K562 (cell line): ENCODE results near the gene ABCA1. TPM values are rescaled to one million over a fixed set of nuclear protein-coding genes. Genes with fewer than 3 reads are reported as not detected.

Source experiments
- ATAC-seq: fragments of 200-7000 bp; cut with Tn5 transposase; 3 replicates; pipeline ENCODE4 v1.9.1; 2020; ENCODE audit warnings: moderate library complexity
- BruUV-seq: library from RNA; stranded (reverse); fragments of 400-500 nt; replicated peaks from 2 replicates; lab custom pipeline; 2021; lab: Mats Ljungman, UMichigan
- CTCF ChIA-PET: fragments of 300-600 bp; formaldehyde crosslinking; extraction: SDS; loops from one replicate; lab custom pipeline; 2021; ENCODE audit warnings: low intra/inter-chr PET ratio; lab: Yijun Ruan, JAX
- POLR2A ChIA-PET: fragments of 300-600, 350-650 bp; sonication (Branson Sonifier 250); formaldehyde crosslinking; extraction: SDS; loops from one replicate; lab custom pipeline; 2021; ENCODE audit warnings: antibody characterized with exemption, inconsistent platforms; lab: Yijun Ruan, JAX
- DNase-seq, 4 experiments: peaks; one replicate each; pipeline versions ENCODE4 v3.0.0 to v3.0.0-alpha.2; 2011 to 2018; ENCODE audit warnings: low spot score in 3 of 4, mixed read lengths in 3 of 4; ENCODE audit errors: extremely low read depth in 1 of 4
- FAIRE-seq: peaks from 2 replicates; lab custom pipeline; 2011; peaks lifted over from hg19 to GRCh38; lab: Jason Lieb, UNC
- H2AFZ ChIP-seq: 2 replicates; pipeline ENCODE4 v1.6.0; 2011; ENCODE audit warnings: low read depth, low read length, control low read depth, inconsistent platforms
- H3K27ac ChIP-seq: fragments of 200-600 bp; 3 replicates; pipeline ENCODE4 v1.8.0; 2011; ENCODE audit warnings: low read depth, mild to moderate bottlenecking, control low read depth, inconsistent platforms, low read length, moderate library complexity, mixed read lengths; ENCODE audit errors: extremely low read depth
- H3K27me3 ChIP-seq, 2 experiments: fragments of 300-600 bp in 1 of 2; 2 replicates in 1 of 2; 3 replicates in 1 of 2; pipeline versions ENCODE4 v1.6.0 to v1.8.0; 2011; ENCODE audit warnings: inconsistent platforms in 2 of 2, low read length in 2 of 2, mild to moderate bottlenecking in 1 of 2, mixed read lengths in 1 of 2, moderate library complexity in 1 of 2; ENCODE audit not compliant: control insufficient read depth in 2 of 2, insufficient read depth in 2 of 2
- H3K36me3 ChIP-seq: fragments of 300-600 bp; 3 replicates; pipeline ENCODE4 v1.8.0; 2011; ENCODE audit warnings: mild to moderate bottlenecking, low read length, inconsistent platforms; ENCODE audit not compliant: control insufficient read depth, insufficient read depth
- H3K4me1 ChIP-seq, 2 experiments: fragments of 200-600 bp in 1 of 2; replicated peaks in 1 of 2; 2 replicates in 1 of 2; 3 replicates in 1 of 2; pipeline versions ENCODE4 v1.5.1 to v1.8.0; 2011; ENCODE audit warnings: inconsistent platforms in 2 of 2, low read length in 2 of 2, mild to moderate bottlenecking in 1 of 2, mixed read lengths in 1 of 2, moderate library complexity in 1 of 2; ENCODE audit not compliant: control insufficient read depth in 2 of 2, insufficient read depth in 2 of 2
- H3K4me2 ChIP-seq: 2 replicates; pipeline ENCODE4 v1.6.1; 2011; ENCODE audit warnings: low read length, control low read depth, inconsistent platforms, mixed read lengths; ENCODE audit not compliant: insufficient read depth
- H3K4me3 ChIP-seq: fragments of 200-600 bp; sonication (generic), shearing (Covaris generic); 2 replicates; pipeline ENCODE4 v1.5.1; 2016; ENCODE audit warnings: control low read depth, inconsistent platforms
- H3K79me2 ChIP-seq: fragments of 200-600 bp; 3 replicates; pipeline ENCODE4 v1.8.0; 2011; ENCODE audit warnings: low read length, inconsistent platforms; ENCODE audit not compliant: control insufficient read depth, insufficient read depth
- H3K9ac ChIP-seq, 2 experiments: 2 replicates each; pipeline versions ENCODE4 v1.6.0 to v1.6.1; 2011; ENCODE audit warnings: low read depth in 2 of 2, low read length in 2 of 2, control low read depth in 1 of 2, inconsistent platforms in 1 of 2, mild to moderate bottlenecking in 1 of 2, mixed read lengths in 1 of 2; ENCODE audit not compliant: insufficient read depth in 1 of 2
- H3K9me1 ChIP-seq: one replicate; pipeline ENCODE4 v1.6.0; 2011; ENCODE audit warnings: inconsistent platforms, mild to moderate bottlenecking, low read length, moderate library complexity; ENCODE audit not compliant: control insufficient read depth, insufficient read depth
- H3K9me3 ChIP-seq: replicated peaks from 2 replicates; pipeline ENCODE4 v1.5.1; 2011; ENCODE audit warnings: low read depth, low read length, inconsistent platforms; ENCODE audit not compliant: control insufficient read depth, insufficient read depth
- H4K20me1 ChIP-seq: replicated peaks from 2 replicates; pipeline ENCODE4 v1.6.1; 2011; ENCODE audit warnings: low read length, inconsistent platforms, mixed read lengths; ENCODE audit not compliant: control insufficient read depth, insufficient read depth
- CEBPB ChIP-seq: fragments of 450-650 bp; IDR thresholded peaks from 2 replicates; pipeline ENCODE4 v1.6.1; 2016; ENCODE audit warnings: missing genetic modification characterization, missing compliant biosample characterization
- CEBPG ChIP-seq, 3 experiments: fragments of 200-800 bp in 1 of 3; sonication (Bioruptor generic) in 1 of 3; sonication (generic) in 1 of 3; formaldehyde crosslinking in 1 of 3; IDR thresholded peaks in 2 of 3; conservative IDR thresholded peaks in 1 of 3; 2 replicates each; pipeline versions ENCODE4 v1.6.1 to v1.8.0; 2016 to 2022; ENCODE audit warnings: missing compliant biosample characterization in 2 of 3, missing genetic modification characterization in 2 of 3, mild to moderate bottlenecking in 1 of 3, missing genetic modification reagents in 1 of 3
- CREB3L1 ChIP-seq: fragments of 450-650 bp; IDR thresholded peaks from 2 replicates; pipeline ENCODE4 v1.6.1; 2014; ENCODE audit warnings: low read depth, mild to moderate bottlenecking, moderate library complexity, borderline replicate concordance
- WGBS: fragments of 100-300 bp; shearing (Covaris generic); methylation state at CpG from one replicate; pipeline ENCODE4 v1.1.6; 2016; ENCODE audit warnings: low coverage, mixed read lengths; ENCODE audit not compliant: insufficient coverage; ENCODE audit errors: missing lambda C conversion rate; 5-methylcytosine and 5-hydroxymethylcytosine counted together
- in situ Hi-C: fragments of 300-500 bp; cut with MboI; formaldehyde crosslinking; loops from 4 replicates; pipeline ENCODE4 v1.15.0; 2018; ENCODE audit warnings: inconsistent platforms, mixed read lengths
- intact Hi-C: fragments of 100-400 bp; cut with micrococcal nuclease; formaldehyde crosslinking; loops from 2 replicates; pipeline ENCODE4 v1.14.2; 2022
- polyA plus RNA-seq, 8 experiments: library from polyadenylated mRNA; depleted of rRNA in 4 of 8; stranded (reverse) in 5 of 8; unstranded in 3 of 8; fragments of >200 nt; fragmentation: Nextera tagmentation in 2 of 8; fragmentation: Illumina TruSeq in 1 of 8; extraction: Ambion mirVana in 2 of 8; extraction: Trizol in 1 of 8; gene quantifications; 2 replicates each; pipeline versions ENCODE4 v1.2.1 to v1.2.3, GENCODE V29; 2011 to 2014; ENCODE audit warnings: inconsistent platforms in 1 of 8, missing spikeins in 1 of 8
- total RNA-seq, 7 experiments: library from RNA; depleted of rRNA in 6 of 7; stranded (reverse); fragments of >200 nt in 6 of 7; fragmentation: Illumina TruSeq in 2 of 7; extraction: Trizol in 2 of 7; gene quantifications; 2 replicates each; pipeline versions ENCODE4 v1.2.1 to v1.2.3, GENCODE V29; 2011 to 2021; ENCODE audit warnings: low replicate concordance in 1 of 7
- TF ChIP-seq, protein P1 (sequence below): fragments of 450-650 bp; formaldehyde crosslinking; IDR thresholded peaks from 2 replicates; pipeline ENCODE4 v1.4.0; 2022; ENCODE audit warnings: mild to moderate bottlenecking, moderate library complexity

The ABCA1 gene
- total and polyA plus RNA-seq, 9 of the 15 experiments (the other 6 are each of a cell fraction or from before 2014, with no cell fraction given) = under 0.01 to 0.18 (median 0.02) TPM; not detected in 5

- no peak overlapping the region for H3K27ac ChIP-seq
- no peaks in the 10 kb centered on the region for H3K9me1 ChIP-seq
- no peak overlapping the region for H3K4me2 ChIP-seq
- no peak overlapping the region for H2AFZ ChIP-seq
- H3K79me2 ChIP-seq = no peaks in the 10 kb centered on the region
- H3K9ac ChIP-seq = no peak overlapping the region
- peaks cover 0 to 16% of the 10 kb centered on the region in 2 experiments; a peak in 2 of 5 replicates for H3K4me1 ChIP-seq
- no peak for FAIRE-seq
- H3K9me3 ChIP-seq = no peaks in the 10 kb centered on the region
- intact Hi-C loops = no loop called here
- 12% methylated on average over 2 of the region's 2 CpGs for WGBS
- in situ Hi-C loops = no loop called here
- TF ChIP-seq CREB3L1 (no peak), CEBPG (CRISPR knock-in tag; IDR thresholded peaks at IDR 0.05) (peak; percentile 63), CEBPG (tag; conservative IDR thresholded peaks at IDR 0.05 in 1 of 2, IDR thresholded peaks at IDR 0.05 in 1 of 2) (peak; percentile 62 to 91), CEBPB (tag) (peak; percentile 11; the same call in 1 of the 2 replicates)
- TF ChIP-seq, protein P1, sequence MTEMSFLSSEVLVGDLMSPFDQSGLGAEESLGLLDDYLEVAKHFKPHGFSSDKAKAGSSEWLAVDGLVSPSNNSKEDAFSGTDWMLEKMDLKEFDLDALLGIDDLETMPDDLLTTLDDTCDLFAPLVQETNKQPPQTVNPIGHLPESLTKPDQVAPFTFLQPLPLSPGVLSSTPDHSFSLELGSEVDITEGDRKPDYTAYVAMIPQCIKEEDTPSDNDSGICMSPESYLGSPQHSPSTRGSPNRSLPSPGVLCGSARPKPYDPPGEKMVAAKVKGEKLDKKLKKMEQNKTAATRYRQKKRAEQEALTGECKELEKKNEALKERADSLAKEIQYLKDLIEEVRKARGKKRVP (CRISPR knock-in tag) = peak; percentile 79
- TF ChIP-seq, all 486 proteins: peak for 3
- DNase-seq (no peak), ATAC-seq (no peak)
- POLR2A ChIA-PET = no interaction called here
- Histone ChIP-seq H3K4me3 (no peak overlapping the region), H3K36me3 (no peaks in the 10 kb centered on the region), H4K20me1 (no peaks in the 10 kb centered on the region), H3K27me3 (peaks cover 5 to 37% of the 10 kb centered on the region in 2 experiments; a peak in 4 of 5 replicates)
- no TSS peak for BruUV-seq
- CTCF ChIA-PET = no interaction called here
Observed at GRCh38 chr9:104923289-104923688, 4.7 kb downstream of the ABCA1 start.
